Stomach (tissue), 4 donors: ENCODE results near the gene MUC6.

Experiments used
- POLR2AphosphoS5 ChIP-seq, 3 donors: sonication (generic); formaldehyde crosslinking; IDR thresholded peaks; one replicate each; pipeline ENCODE4 v1.6.1; 2016; ENCODE audit warnings: antibody characterized with exemption in 3 of 3
- TF ChIP-seq, protein P1 (sequence below), 7 experiments: fragments of 450-650 bp in 4 of 7; fragments of 200-600 bp in 3 of 7; sonication (generic) in 3 of 7; IDR thresholded peaks; one replicate each; pipeline ENCODE4 v1.5.1; 2016 to 2019; ENCODE audit warnings: antibody characterized with exemption in 7 of 7, control low read depth in 2 of 7, mild to moderate bottlenecking in 1 of 7

DNA sequence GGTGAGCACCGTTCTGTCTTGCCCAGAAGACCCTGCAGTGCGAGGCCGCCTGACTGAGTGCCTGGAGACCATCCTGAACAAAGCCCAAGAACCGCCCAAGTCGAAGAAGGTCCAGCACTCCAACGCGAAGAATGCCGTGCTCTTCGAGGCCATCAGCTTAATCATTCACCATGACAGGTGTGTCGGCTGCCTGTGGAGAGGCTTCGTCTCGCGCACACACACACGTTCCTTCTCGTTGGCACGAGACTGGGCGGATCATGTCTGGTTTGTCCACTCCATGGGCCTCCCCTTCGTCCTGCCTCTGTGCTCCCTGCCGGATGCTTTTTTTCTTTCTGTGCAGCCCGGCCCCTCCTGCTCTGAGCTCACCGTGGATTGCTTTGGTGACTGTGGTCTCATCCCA is 51.1 kb downstream of the MUC6 start:
- TF ChIP-seq, protein P1, sequence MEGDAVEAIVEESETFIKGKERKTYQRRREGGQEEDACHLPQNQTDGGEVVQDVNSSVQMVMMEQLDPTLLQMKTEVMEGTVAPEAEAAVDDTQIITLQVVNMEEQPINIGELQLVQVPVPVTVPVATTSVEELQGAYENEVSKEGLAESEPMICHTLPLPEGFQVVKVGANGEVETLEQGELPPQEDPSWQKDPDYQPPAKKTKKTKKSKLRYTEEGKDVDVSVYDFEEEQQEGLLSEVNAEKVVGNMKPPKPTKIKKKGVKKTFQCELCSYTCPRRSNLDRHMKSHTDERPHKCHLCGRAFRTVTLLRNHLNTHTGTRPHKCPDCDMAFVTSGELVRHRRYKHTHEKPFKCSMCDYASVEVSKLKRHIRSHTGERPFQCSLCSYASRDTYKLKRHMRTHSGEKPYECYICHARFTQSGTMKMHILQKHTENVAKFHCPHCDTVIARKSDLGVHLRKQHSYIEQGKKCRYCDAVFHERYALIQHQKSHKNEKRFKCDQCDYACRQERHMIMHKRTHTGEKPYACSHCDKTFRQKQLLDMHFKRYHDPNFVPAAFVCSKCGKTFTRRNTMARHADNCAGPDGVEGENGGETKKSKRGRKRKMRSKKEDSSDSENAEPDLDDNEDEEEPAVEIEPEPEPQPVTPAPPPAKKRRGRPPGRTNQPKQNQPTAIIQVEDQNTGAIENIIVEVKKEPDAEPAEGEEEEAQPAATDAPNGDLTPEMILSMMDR (IDR thresholded peaks at IDR 0.05): no peak
- no peak for TF ChIP-seq POLR2AphosphoS5 (IDR thresholded peaks at IDR 0.05)
